SK-N-MC (cell line): ENCODE results near the gene VTCN1.

Experiments used
- EZH2 ChIP-seq: fragments of 200-600 bp; sonication (generic); IDR thresholded peaks from one replicate; pipeline ENCODE4 v1.6.1; 2017; ENCODE audit warnings: antibody characterized with exemption
- FOXP2 ChIP-seq: optimal IDR thresholded peaks from 2 replicates; pipeline ENCODE3; 2011; ENCODE audit warnings: mild to moderate bottlenecking, moderate library complexity; ENCODE audit not compliant: insufficient read depth; ENCODE audit errors: extremely low read length, control extremely low read depth
- POLR2AphosphoS5 ChIP-seq: IDR thresholded peaks from 2 replicates; pipeline ENCODE4 v1.6.1; 2012; ENCODE audit warnings: mild to moderate bottlenecking, low read depth, low read length, borderline replicate concordance

DNA sequence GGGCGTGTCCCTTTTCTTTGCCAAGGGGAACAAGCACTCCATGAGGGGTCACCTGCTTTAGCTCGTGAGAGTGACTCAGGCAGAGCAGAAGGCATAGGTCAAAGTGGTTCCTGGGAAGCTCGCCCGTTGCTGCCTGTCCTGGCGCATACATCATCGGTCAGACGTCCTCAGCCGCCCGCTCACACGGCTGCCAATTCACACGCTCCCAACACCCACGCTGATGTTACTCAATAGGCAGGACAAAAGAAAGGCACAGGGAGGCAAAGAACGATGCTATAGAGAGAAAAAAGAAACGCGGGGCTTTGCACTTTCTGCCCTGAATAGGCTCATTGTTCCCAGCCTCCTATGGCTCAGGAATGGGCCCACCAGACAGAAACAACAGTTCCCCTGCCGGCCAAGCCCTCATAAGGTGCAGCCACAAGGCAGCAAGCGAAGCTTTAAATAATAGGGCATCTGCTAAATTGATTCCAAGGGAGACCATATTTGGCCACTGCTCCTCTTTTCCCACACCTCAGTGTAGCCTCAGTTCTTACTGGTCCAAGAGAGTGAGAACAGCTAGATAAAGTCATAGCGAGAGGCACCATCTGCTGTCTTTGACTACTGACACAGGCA lies 38.7 kb downstream of the VTCN1 start:
- TF ChIP-seq EZH2: no peak
- no peak for TF ChIP-seq POLR2AphosphoS5
- TF ChIP-seq FOXP2: no peak
